Adrenal gland (tissue), 12 donors: ENCODE measurements around the gene SPTBN1. TPM values are rescaled to one million over a fixed set of nuclear protein-coding genes. Genes with fewer than 3 reads are reported as not detected.
A peak's percentile ranks its signal among the peaks of the same experiment; 100 is the strongest.

Experiments used
- DNase-seq, 7 donors: peaks; one replicate each; pipeline ENCODE4 v3.0.0-alpha.2; 2019 to 2020
- H3K27ac ChIP-seq, 5 donors: fragments of 200-600 bp; sonication (generic) in 4 of 5; 1 replicate in 3 of 5; 2 replicates in 2 of 5; pipeline versions ENCODE4 v1.5.1 to v1.8.0; 2016 to 2020; ENCODE audit warnings: mild to moderate bottlenecking in 1 of 5
- H3K27me3 ChIP-seq: fragments of 200-600 bp; 2 replicates; pipeline ENCODE4 v1.8.0; 2021
- H3K36me3 ChIP-seq, 2 donors: fragments of 200-600 bp; replicated peaks in 1 of 2; 1 replicate in 1 of 2; 2 replicates in 1 of 2; pipeline versions ENCODE4 v1.5.1 to v1.8.0; 2018 to 2022
- H3K4me1 ChIP-seq, 2 donors: fragments of 200-600 bp; replicated peaks in 1 of 2; 1 replicate in 1 of 2; 2 replicates in 1 of 2; pipeline versions ENCODE4 v1.5.1 to v1.8.0; 2018 to 2021
- H3K4me3 ChIP-seq, 4 donors: fragments of 200-600 bp; sonication (generic) in 3 of 4; one replicate each; pipeline ENCODE4 v1.5.1; 2016 to 2018
- H3K9me3 ChIP-seq, 3 donors: fragments of 200-600 bp; sonication (generic) in 1 of 3; replicated peaks in 1 of 3; 1 replicate in 2 of 3; 2 replicates in 1 of 3; pipeline versions ENCODE4 v1.5.1 to v1.8.0; 2016 to 2021
- POLR2A ChIP-seq, 2 donors: fragments of 450-650 bp; IDR thresholded peaks; one replicate each; pipeline ENCODE4 v1.6.1; 2017; ENCODE audit warnings: antibody characterized with exemption in 2 of 2, mild to moderate bottlenecking in 2 of 2, moderate library complexity in 1 of 2
- WGBS, 4 donors: extraction: QIAGEN DNeasy Blood & Tissue Kit in 2 of 4; methylation state at CpG; one replicate each; pipeline versions ENCODE4 v1.1.5 to v1.1.7; 2013 to 2017; 5-methylcytosine and 5-hydroxymethylcytosine counted together
- intact Hi-C, 2 donors: fragments of 100-400 bp; cut with DNase I; formaldehyde crosslinking; loops; one replicate each; pipeline versions ENCODE4 v1.14.1 to v1.15.0; 2022 to 2023
- polyA plus RNA-seq, 3 donors: library from polyadenylated mRNA; stranded (reverse); fragments of 200-250 nt in 2 of 3; fragments of 350-450 nt in 1 of 3; fragmentation: Illumina TruSeq in 1 of 3; extraction: RNeasy Lipid Tissue Mini Kit (QIAGEN cat#74804) in 1 of 3; gene quantifications; one replicate each; pipeline ENCODE4 v1.2.3, GENCODE V29; 2013 to 2014
- total RNA-seq, 9 donors: library from RNA; depleted of rRNA in 4 of 9; stranded (reverse); fragments of >200 nt in 4 of 9; fragments of 120-200 nt in 1 of 9; fragmentation: NEBNext Ultra II Directional in 1 of 9; extraction: Animal tissue kit (Norgen Biotek cat#: 25700) in 1 of 9; gene quantifications; one replicate each; pipeline versions ENCODE4 v1.1.0 to v1.2.4, GENCODE V29; 2013 to 2023
- TF ChIP-seq, protein P1 (sequence below), 6 experiments: fragments of 450-650 bp in 4 of 6; fragments of 200-600 bp in 2 of 6; sonication (generic) in 1 of 6; IDR thresholded peaks; 1 replicate in 5 of 6; 2 replicates in 1 of 6; pipeline versions ENCODE4 v1.5.1 to v1.8.0; 2016 to 2021; ENCODE audit warnings: antibody characterized with exemption in 6 of 6, mild to moderate bottlenecking in 2 of 6, moderate library complexity in 1 of 6
- donor health status: healthy with polysubstance abuse.
- donor health status: Bipolar disorder and iron deficiency.
- donor health status: DM: yes; HTN: yes; CAD: no.
- donor health status: DM: no; HTN: no; CAD: no.
- donor health status: DM: no; HTN: no; CAD: no.
- donor health status: DM: yes; HTN: yes; CAD: no.

Gene SPTBN1
- total and polyA plus RNA-seq, 12 donors, result 72.9 to 653 (median 493) TPM

DNA sequence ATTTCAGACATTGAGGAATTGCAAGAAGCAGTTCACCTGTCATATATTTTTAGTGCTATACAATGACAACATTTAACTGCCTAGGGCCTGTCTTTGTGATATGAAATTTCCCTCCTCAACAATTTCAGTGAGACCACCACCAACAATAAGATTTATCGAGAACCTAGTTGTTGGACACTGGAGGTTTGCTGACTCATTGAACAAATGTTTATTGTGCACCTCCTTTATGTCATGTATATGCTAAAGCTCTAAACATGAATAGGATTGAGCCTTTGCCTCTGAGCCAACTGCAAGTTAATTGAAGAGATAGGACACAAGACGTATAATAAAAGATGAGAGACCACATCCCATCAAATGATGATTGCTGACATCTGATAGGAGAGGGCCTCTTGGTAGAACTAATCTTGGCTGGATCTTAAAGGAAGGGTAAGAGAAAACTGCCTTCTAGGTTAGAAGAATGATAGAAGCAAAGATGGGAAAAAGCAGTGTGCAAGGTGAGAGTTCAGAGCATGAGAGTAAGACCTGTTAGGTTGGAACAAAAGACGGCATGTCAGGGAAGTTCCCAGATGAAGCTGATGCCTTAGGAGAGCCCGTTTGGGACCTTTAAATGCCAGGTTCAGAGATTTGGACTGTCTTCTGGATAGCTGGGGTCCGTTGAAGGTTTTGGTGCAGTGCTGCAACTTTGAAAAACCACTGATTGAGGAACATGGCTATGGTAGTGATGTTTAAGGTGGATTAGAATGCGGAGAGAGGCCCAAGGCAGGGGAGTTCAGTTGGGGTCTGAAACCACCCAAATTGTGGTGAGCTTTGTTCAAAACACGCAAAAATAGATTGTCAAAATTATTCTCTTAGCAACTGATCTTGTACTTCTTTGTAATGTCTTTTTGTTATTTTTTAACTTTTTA, 134.3 kb downstream of the SPTBN1 start:
- no peak for DNase-seq
- WGBS, 4 donors, result 80 to 90% (median 83%) methylated on average over 7 of the region's 7 CpGs

DNA sequence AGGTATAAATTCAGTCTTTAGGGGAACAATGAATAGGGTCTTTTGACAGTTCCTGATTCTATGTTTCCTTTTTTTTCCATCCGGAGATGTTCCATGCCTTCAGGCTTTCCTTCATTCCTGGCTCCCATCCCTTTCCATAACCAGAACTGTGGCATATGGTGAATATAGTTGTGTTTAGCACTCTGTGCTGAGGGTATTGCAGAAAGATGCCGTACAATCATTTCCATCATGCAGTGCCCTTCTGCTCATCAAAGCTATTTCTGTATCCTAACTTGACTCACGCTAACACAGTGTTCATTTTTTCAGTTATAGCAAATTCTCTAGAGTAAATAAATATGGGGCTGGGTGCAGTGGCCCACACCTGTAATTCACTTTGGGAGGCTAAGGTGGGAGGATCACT, 135.4 kb downstream of the SPTBN1 start:
- intact Hi-C loops, result no loop called here
- no peaks in the 10 kb centered on the region for H3K9me3 ChIP-seq
- no peaks in the 10 kb centered on the region for H3K36me3 ChIP-seq
- H3K4me1 ChIP-seq, result peaks cover 43 to 76% of the 10 kb centered on the region in 2 donors
- TF ChIP-seq, protein P1, sequence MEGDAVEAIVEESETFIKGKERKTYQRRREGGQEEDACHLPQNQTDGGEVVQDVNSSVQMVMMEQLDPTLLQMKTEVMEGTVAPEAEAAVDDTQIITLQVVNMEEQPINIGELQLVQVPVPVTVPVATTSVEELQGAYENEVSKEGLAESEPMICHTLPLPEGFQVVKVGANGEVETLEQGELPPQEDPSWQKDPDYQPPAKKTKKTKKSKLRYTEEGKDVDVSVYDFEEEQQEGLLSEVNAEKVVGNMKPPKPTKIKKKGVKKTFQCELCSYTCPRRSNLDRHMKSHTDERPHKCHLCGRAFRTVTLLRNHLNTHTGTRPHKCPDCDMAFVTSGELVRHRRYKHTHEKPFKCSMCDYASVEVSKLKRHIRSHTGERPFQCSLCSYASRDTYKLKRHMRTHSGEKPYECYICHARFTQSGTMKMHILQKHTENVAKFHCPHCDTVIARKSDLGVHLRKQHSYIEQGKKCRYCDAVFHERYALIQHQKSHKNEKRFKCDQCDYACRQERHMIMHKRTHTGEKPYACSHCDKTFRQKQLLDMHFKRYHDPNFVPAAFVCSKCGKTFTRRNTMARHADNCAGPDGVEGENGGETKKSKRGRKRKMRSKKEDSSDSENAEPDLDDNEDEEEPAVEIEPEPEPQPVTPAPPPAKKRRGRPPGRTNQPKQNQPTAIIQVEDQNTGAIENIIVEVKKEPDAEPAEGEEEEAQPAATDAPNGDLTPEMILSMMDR (IDR thresholded peaks at IDR 0.05), result no peak
- TF ChIP-seq POLR2A (IDR thresholded peaks at IDR 0.05), result no peak
- no peak overlapping the region for H3K4me3 ChIP-seq
- no peak for DNase-seq
- H3K27me3 ChIP-seq, result no peaks in the 10 kb centered on the region
- 75 to 90% (median 84%) methylated on average over 3 of the region's 3 CpGs for WGBS, 4 donors
- peak overlapping the region in 3 of 5 donors; percentile 15 to 53 (median 19) for H3K27ac ChIP-seq

More for the DNA sequence above, 134.3 kb downstream of the SPTBN1 start:
- TF ChIP-seq POLR2A (IDR thresholded peaks at IDR 0.05), result no peak
- TF ChIP-seq, protein P1 (IDR thresholded peaks at IDR 0.05), result no peak
- Histone ChIP-seq H3K9me3 (no peaks in the 10 kb centered on the region), H3K27ac (peak overlapping the region in 3 of 5 donors; percentile 53 to 81 (median 59)), H3K36me3 (no peaks in the 10 kb centered on the region), H3K4me1 (peaks cover 44 to 76% of the 10 kb centered on the region in 2 donors), H3K4me3 (no peak overlapping the region), H3K27me3 (no peaks in the 10 kb centered on the region)
- intact Hi-C loops, result no loop called here

DNA sequence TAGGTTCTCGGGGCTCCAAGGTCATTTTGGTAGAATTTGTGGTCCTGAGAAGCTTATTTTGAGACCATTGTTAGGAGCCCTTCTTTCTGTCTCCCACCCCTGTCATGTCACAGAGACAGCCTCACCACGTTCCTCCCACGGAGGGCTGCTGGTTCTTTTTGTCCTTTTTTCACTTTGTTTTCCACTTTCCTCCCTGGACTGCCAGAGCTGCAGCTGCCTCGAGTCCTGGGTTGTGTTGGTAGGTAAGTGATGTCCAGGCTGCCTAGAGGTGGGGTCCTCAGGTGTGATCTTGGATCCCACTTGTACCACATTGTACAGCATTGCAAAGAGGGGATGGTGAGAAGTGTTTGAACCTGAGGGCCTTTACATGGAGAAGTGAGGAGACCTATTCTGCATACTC, 137.1 kb downstream of the SPTBN1 start:
- H3K27ac ChIP-seq, result no peak overlapping the region
- intact Hi-C loops, result no loop called here
- H3K9me3 ChIP-seq, result no peaks in the 10 kb centered on the region
- DNase-seq, result peak in 1 of 7 donors; percentile 16
- WGBS, 4 donors, result 93 to 95% (median 94%) methylated on average over 4 of the region's 4 CpGs
- H3K4me1 ChIP-seq, result peaks cover 44 to 76% of the 10 kb centered on the region in 2 donors
- H3K27me3 ChIP-seq, result no peaks in the 10 kb centered on the region
- TF ChIP-seq POLR2A (IDR thresholded peaks at IDR 0.05), result no peak
- TF ChIP-seq, protein P1 (IDR thresholded peaks at IDR 0.05), result no peak
- no peak overlapping the region for H3K4me3 ChIP-seq
- no peaks in the 10 kb centered on the region for H3K36me3 ChIP-seq

DNA sequence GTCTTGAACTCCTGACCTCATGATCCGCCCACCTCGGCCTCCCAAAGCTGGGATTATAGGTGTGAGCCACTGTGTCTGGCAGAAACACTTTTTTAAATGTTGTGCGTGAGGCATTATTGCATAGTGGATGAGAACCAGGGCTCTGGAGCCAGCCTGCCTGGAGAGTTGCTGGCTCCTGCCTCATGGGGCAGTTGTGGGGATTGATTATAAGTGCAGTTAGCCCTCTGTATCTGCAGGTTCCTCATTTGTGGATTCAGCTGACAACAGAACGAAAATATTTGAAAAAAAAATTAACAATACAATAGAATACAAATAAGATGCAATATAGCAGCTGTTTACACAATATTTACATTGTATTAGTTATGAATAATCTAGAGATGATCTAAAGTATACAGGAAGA, 137.9 kb downstream of the SPTBN1 start:
- Histone ChIP-seq H3K4me3 (no peak overlapping the region), H3K27me3 (no peaks in the 10 kb centered on the region), H3K27ac (no peak overlapping the region), H3K36me3 (peaks cover 0 to 1% of the 10 kb centered on the region in 2 donors), H3K4me1 (peaks cover 39 to 76% of the 10 kb centered on the region in 2 donors), H3K9me3 (no peaks in the 10 kb centered on the region)
- TF ChIP-seq, protein P1 (IDR thresholded peaks at IDR 0.05), result no peak
- TF ChIP-seq POLR2A (IDR thresholded peaks at IDR 0.05), result no peak
- WGBS, 4 donors, result 89 to 93% (median 91%) methylated on average over 4 of the region's 4 CpGs
- intact Hi-C loops, result no loop called here
- DNase-seq, result no peak
